Stimulated activated CD8-positive, alpha-beta memory T cell treated with anti-CD3 and anti-CD28 coated beads, Interleukin-2, amount 100 ng/mL, for 48 hours (primary cell): ENCODE data around the gene TRPM4.
"Not testable (repeated sequence)": the region's sequence is repeated elsewhere in the genome, so short reads cannot be mapped to it uniquely, and the experiment has no call there.

Experiments
- DNase-seq, 2 donors: peaks; one replicate each; pipeline ENCODE4 v3.0.0-alpha.2; 2020; ENCODE audit warnings: low read depth in 2 of 2

The TRPM4 gene

GRCh38 chr19:49190781-49191180 lies 33.2 kb downstream of the TRPM4 start:
- no peak for DNase-seq

GRCh38 chr19:49193822-49194394 lies 36.3 kb downstream of the TRPM4 start:
- no peak for DNase-seq

GRCh38 chr19:49194408-49194807 lies 36.8 kb downstream of the TRPM4 start:
- DNase-seq = no peak

GRCh38 chr19:49196527-49197240 lies 39.1 kb downstream of the TRPM4 start:
- DNase-seq = no peak

GRCh38 chr19:49200238-49200862 lies 42.8 kb downstream of the TRPM4 start:
- DNase-seq = peak in 1 of 2 donors; percentile 14

GRCh38 chr19:49201042-49201441 lies 43.5 kb downstream of the TRPM4 start:
- no peak for DNase-seq

- no peak for DNase-seq
Observed at GRCh38 chr19:49205114-49205513, 47.5 kb downstream of the TRPM4 start.

- not testable (repeated sequence) for DNase-seq
Observed at GRCh38 chr19:49209502-49209901, 51.9 kb downstream of the TRPM4 start.

- peak in 1 of 2 donors; percentile 47 for DNase-seq
Observed at GRCh38 chr19:49210108-49210900, 52.7 kb downstream of the TRPM4 start.

- DNase-seq = no peak
Observed at GRCh38 chr19:49210901-49211451, 53.4 kb downstream of the TRPM4 start.

- no peak for DNase-seq
Observed at GRCh38 chr19:49212016-49212701, 54.6 kb downstream of the TRPM4 start.

- no peak for DNase-seq
Observed at GRCh38 chr19:49213791-49214190, 56.2 kb downstream of the TRPM4 start.

GRCh38 chr19:49214701-49215100 lies 57.1 kb downstream of the TRPM4 start:
- DNase-seq = no peak

GRCh38 chr19:49216071-49216470 lies 58.5 kb downstream of the TRPM4 start:
- DNase-seq = no peak

- DNase-seq = no peak
Observed at GRCh38 chr19:49217382-49217781, 59.8 kb downstream of the TRPM4 start.

- DNase-seq = no peak
Observed at GRCh38 chr19:49222011-49222410, 64.4 kb downstream of the TRPM4 start.

- no peak for DNase-seq
Observed at GRCh38 chr19:49222528-49222927, 64.9 kb downstream of the TRPM4 start.

GRCh38 chr19:49223472-49223871 lies 65.9 kb downstream of the TRPM4 start:
- DNase-seq = no peak

- not testable (repeated sequence) for DNase-seq
Observed at GRCh38 chr19:49224441-49224840, 66.8 kb downstream of the TRPM4 start.

GRCh38 chr19:49224879-49225278 lies 67.3 kb downstream of the TRPM4 start:
- no peak for DNase-seq

- DNase-seq = no peak
Observed at GRCh38 chr19:49229416-49229815, 71.8 kb downstream of the TRPM4 start.
